Raji (cell line): Measurements from ENCODE around the gene LRRK1.

Experiments
- POLR2A ChIP-seq: IDR thresholded peaks from 2 replicates; pipeline ENCODE4 v1.6.1; 2011; ENCODE audit warnings: low read depth, low read length, control low read depth; ENCODE audit not compliant: insufficient read depth

Gene LRRK1

DNA sequence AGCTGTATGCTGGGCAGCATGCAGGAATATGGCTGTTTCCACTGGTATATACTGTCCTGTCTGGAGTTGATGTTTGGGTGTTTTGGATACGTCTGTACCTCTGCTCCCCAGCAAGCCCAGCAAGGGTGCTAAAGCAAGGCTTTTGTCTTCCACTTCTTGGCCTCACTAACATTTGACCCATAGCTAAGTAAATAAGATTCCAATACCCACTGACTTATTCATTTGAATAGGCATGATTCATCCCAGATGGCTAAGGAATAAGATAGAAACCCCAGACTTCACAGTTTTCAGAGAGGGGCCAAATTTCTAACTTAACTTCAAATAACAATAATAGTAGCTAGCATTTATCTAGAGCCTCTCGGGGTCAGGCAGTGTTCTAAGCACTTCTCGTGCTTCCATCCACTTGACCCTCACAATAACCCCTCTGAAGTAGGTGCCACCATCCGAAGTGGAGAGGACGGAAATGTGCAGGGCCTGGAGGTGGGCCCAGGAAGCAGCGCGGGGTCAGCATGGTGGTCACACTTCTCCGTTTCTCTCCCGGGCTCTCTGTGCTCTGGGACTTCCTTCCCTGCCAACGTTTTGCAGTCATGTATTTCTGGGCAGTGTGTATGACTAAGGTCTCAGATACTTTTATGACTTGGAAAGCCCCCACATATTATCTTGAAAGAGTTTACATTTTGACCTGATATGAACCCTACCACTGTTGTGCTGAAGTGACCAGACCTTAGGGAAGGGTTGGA is 39.3 kb downstream of the LRRK1 start:
- TF ChIP-seq POLR2A, result no peak

- no peak for TF ChIP-seq POLR2A
Observed at GRCh38 chr15:100959066-100960050, 40.2 kb downstream of the LRRK1 start.

DNA sequence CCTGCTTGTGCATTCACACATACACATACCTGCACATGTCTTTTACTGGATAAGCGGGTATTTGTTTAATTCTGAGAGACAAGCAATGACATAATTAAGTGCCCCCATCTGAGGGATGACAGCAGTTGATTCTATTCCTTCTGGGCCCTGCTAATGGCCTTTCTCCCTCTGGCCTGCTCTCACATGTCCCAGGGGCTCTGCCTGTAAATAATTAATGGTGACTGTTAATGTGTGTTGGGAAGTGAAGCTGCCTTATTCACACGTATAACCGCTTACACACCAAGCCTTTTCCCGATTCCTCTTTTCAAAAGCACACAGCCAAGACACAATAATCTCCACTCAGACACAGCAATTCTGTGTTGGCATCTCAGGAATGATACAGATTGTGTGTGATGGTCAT is 47.8 kb downstream of the LRRK1 start:
- TF ChIP-seq POLR2A, result no peak

DNA sequence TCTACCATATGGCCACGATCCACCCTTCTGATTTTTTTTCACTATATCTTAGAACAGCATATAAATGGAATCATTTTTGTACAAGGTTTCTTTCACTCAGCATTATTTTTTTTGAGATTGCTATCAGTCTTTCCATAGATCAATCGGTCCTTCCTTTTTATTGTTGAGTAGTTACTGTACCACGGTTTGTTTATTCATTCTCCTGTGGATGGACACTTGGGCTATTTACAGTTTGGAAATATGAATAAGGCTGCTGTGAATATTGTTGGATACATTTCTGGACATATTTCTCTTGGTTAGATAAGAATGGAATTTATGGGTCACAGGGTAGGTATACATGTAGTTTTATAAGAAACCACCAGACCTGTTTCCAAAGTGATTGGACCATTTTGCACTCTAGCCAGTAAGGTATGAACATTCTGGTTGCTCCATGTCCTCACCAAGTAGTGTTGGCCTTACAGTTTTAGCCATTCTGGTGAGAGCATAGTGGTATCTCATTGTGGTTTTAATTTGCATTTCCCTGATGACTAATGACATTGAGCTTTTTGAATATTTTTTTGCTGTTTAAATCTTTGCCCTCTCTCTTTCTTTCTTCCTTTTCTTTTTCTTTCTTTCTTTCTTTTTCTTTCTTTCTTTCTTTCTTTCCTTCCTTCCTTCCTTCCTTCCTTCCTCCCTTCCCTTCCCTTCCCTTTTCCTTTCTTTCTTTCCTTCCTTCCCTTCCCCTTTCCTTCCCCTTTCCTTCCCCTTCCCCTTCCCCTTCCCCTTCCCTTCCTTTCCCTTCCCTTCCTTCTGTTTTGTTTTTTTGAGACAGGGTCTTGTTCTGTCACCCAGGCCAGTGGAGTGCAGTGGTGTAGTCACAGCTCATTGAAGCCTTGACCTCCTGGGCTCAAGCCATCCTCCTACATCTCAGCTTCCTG is 49.2 kb downstream of the LRRK1 start:
- no peak for TF ChIP-seq POLR2A

GRCh38 chr15:100972975-100973350 is 53.8 kb downstream of the LRRK1 start:
- no peak for TF ChIP-seq POLR2A

DNA sequence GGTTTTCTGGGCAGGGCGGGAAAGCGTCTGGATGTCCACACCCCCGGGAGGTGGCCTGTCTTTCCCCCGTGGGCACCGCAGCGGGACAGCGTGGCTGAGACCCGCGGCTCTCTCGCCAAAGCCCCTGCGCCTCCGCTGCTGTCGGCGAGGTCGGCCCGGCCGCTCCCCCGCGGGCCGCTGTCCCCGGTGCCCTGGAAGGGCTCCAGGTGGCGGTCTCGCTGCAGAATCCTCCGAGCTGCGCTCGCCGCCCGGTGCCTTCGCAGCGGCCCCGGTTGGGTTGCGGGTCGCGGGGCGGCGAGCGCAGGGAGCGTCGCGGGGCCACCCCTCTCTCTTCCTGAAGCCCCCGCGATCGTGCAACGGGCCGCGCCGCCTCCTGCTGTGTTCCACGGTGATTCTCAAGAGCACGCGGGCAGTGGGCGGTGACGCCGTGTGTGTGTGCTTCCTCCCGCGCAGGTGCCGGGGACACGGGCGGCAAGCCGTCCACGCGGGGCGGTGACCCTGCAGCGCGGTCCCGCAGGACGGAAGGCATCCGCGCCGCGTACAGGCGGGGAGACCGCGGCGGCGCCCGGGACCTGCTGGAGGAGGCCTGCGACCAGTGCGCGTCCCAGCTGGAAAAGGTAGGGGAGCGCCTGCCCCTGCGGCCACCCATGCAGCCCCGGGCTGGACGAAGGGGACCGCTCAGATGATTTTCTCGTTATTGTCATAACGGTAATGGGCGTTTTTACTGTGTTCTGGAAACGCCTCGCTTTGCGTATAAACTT is 54.4 kb downstream of the LRRK1 start:
- TF ChIP-seq POLR2A, result no peak

DNA sequence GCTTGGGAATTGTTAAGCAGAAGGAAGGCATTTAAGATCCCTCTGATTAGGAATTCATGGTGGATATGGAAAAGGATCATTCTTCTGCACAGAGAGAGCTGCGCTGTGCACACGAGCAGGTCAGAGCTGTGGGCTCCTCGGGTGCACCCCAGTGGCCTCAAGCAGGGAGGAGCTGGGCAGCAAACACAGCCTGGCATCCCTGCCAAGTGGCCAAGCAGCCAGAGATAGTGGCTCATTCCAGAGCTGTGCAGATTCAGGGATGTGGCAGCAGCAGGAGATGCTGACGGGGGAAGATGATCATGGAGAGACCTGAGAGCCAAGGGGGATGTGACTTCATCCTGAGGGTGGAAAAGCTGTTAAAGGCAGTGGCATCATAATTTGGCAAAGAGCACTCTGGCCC is 55.9 kb downstream of the LRRK1 start:
- no peak for TF ChIP-seq POLR2A

DNA sequence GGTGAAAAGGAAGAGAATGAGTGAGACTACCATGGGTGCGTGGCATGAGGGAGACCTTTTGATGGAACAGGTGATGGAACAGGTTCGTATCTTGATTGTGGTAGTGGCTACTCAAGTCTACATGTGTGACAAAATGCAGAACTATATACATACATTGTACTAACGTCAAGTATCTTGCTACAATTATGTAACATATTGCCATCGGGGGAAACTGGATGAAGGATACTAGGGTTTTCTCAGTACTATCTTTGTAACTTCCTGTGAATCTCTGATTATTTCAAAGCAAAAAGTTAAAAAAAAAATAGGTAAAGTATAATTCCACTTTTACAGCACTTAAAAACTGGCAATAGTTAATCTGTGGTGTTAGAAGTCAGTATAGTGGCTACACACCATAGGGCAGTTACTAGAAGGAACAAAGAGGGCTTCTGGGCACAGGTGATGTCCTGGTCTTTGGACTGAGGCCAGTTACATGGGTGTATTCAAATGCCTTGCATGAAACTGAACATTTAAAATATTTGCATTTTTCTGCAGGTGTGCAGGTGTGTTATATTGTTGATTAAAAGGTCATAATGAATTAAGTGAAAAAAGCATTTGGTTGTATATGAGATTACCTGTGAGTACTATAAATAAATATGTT is 61.4 kb downstream of the LRRK1 start:
- TF ChIP-seq POLR2A, result no peak

DNA sequence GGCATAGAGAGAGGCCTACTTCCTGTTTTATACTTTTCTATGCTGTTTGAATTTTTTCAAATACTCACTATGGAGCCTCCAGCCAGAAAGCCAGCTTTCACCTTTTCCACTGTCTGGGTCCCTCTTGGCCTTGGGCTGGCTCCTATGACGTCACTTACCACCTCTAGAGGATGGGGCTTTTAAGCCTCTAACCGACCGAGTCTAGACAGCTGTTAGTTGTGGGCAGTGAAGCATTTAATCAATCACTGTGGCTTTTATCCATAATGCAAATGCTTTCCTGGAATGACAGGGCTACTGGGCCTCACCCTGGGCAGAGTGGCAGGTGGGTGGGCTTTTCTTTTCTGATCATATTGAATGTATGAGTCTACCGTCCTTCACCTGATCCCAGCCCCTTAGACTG is 61.9 kb downstream of the LRRK1 start:
- TF ChIP-seq POLR2A, result no peak

DNA sequence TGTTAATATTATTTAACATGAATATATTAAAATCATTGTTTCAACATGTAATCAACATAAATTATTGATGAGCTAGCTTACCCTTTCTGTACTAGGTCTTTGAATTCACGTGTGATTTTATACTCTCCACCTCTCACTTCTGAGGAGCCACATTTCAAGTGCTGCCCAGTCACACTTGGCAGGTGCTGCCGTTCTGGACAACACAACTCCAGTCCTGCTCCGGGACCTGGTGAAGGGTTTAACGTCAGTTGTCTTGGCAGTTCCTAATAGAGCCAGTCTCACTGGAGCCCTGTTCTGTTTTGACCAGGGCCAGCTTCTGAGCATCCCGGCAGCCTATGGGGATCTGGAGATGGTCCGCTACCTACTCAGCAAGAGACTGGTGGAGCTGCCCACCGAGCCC is 64.1 kb downstream of the LRRK1 start:
- TF ChIP-seq POLR2A, result no peak

DNA sequence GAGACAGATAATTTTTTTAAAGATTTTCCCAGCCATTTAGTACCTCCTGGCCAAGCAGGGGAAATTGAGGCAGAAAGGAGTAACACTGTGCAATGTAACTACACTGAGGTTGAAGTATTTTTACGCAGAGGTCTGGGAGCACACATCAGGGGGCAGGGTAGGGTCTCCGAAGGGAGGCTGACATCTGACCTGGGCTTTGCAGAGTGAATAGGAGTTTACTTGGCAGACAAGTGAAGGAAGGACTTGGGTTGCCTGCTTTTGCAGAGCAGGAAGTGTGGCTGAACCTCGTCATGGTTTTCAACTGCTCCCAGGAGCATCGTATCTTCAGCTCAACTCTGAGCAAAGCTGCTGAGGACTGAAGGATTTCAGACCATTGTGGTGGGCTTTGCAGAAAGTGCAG is 66.2 kb downstream of the LRRK1 start:
- TF ChIP-seq POLR2A, result no peak

DNA sequence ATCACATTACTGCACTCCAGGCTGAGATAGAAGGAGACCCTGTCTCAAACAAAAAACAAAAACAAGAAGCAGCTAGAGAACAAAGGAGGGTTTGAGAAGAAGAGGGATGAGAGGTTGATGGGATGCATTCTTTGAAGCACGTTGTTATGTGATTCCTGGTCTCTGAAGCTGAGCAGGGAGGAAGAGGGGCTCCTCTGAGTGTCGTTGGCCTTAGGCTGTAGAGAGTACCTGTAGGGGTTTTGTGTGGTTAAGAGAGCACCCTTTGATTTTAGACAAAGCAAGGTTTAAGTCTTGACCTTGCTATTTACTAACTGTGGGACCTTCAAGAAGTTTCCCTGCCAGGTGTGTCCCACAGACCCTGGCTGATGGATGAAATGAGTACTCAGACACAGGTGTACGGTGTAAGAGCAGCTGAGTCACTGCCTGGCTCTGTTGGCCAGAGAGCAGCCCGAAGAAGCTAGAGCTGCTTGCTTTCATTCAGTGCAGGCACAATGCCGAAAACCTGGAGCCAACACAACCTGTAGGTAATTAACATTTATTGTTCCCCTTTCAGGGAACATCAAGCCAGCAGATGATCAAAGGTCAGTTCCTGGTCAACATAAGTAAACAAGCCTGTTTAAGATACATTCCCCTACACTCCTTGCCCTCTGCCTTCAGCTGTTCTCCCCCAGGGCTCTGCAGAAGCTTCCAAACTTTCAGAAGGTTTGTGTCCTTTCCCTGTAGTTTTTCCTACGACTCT is 67.2 kb downstream of the LRRK1 start:
- TF ChIP-seq POLR2A, result no peak

DNA sequence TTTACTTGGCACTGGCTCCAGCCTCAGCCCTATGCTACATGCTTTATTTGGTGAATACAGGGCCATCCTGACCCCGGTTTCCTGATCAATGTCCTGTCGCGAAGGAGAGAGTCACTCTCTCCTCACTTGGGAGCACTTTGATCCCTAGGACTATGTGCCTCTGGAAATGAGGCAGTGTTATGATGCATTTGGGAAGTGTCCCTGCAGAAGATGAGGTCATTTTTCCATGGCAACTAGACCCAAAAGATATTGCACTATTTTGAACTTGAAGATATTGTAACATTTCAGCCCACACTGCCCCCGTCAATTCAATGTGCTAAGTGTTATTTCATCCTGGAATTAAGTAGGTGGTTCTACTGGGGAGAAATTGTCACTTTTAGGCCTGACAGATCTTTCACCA is 68.0 kb downstream of the LRRK1 start:
- TF ChIP-seq POLR2A, result no peak

DNA sequence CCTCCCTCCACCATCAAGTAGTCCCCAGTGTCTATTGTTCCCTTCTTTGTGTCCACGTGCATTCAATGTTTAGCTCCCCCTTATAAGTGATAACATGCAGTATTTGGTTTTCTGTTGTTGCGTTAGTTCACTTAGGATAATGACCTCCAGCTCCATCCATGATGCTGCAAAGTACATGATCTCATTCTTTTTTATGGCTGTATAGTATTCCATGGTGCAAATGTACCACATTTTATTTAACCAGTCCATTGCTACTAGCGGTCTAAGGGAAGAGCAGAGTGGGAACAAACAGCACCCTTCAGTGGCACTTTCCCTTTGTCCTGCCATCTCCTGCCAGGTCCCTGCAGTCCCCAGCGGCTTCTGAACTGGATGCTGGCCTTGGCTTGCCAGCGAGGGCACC is 69.1 kb downstream of the LRRK1 start:
- TF ChIP-seq POLR2A, result no peak

- TF ChIP-seq POLR2A, result no peak
Observed at GRCh38 chr15:100988857-100989256, 69.7 kb downstream of the LRRK1 start.
